H1 (cell line): ENCODE data around the gene KHDC4. TPM values are rescaled to one million over a fixed set of nuclear protein-coding genes. Genes with fewer than 3 reads are reported as not detected.
A peak's percentile ranks its signal among the peaks of the same experiment; 100 is the strongest.

ENCODE experiments used
- CTCF ChIA-PET: fragments of 300-600 bp; sonication (Branson Sonifier 250); formaldehyde crosslinking; loops from one replicate; lab custom pipeline; 2021; ENCODE audit not compliant: partially characterized antibody; lab: Charles Lee
- POLR2A ChIA-PET: fragments of 300-600 bp; sonication (Branson Sonifier 250); formaldehyde crosslinking; loops from one replicate; lab custom pipeline; 2021; ENCODE audit warnings: inconsistent platforms; ENCODE audit not compliant: partially characterized antibody; lab: Charles Lee
- DNase-seq, 2 experiments: peaks; one replicate each; pipeline versions ENCODE4 v3.0.0 to v3.0.0-alpha.2; 2010 to 2022; ENCODE audit warnings: low spot score in 2 of 2, low read depth in 1 of 2, mixed read lengths in 1 of 2
- FAIRE-seq: peaks from 2 replicates; lab custom pipeline; 2011; peaks lifted over from hg19 to GRCh38; lab: Jason Lieb, UNC
- H2AFZ ChIP-seq: 2 replicates; pipeline ENCODE4 v1.8.1; 2012; ENCODE audit warnings: low read length, inconsistent platforms
- H2AK5ac ChIP-seq: 2 replicates; pipeline ENCODE4 v1.6.1; 2013; ENCODE audit warnings: low read depth, low read length
- H2BK120ac ChIP-seq: replicated peaks from 2 replicates; pipeline ENCODE3; 2013; ENCODE audit warnings: low read depth, low read length, inconsistent platforms
- H2BK12ac ChIP-seq: 2 replicates; pipeline ENCODE4 v1.6.1; 2013; ENCODE audit warnings: low read depth, low read length
- H2BK15ac ChIP-seq: 2 replicates; pipeline ENCODE4 v1.6.1; 2013; ENCODE audit warnings: low read length
- H2BK20ac ChIP-seq: 2 replicates; pipeline ENCODE4 v1.6.1; 2013; ENCODE audit warnings: low read length
- H2BK5ac ChIP-seq: 2 replicates; pipeline ENCODE4 v1.6.1; 2013; ENCODE audit warnings: low read depth, low read length
- H3K14ac ChIP-seq: 2 replicates; pipeline ENCODE4 v1.6.1; 2013; ENCODE audit warnings: inconsistent platforms; ENCODE audit not compliant: insufficient read length
- H3K18ac ChIP-seq: 2 replicates; pipeline ENCODE4 v1.6.1; 2013; ENCODE audit warnings: low read length; ENCODE audit errors: extremely low read depth
- H3K23ac ChIP-seq: 2 replicates; pipeline ENCODE4 v1.6.1; 2013; ENCODE audit warnings: inconsistent platforms; ENCODE audit not compliant: insufficient read length
- H3K23me2 ChIP-seq: 2 replicates; pipeline ENCODE4 v1.6.1; 2013; ENCODE audit warnings: low read depth, low read length
- H3K27ac ChIP-seq: 2 replicates; pipeline ENCODE4 v1.6.1; 2011; ENCODE audit warnings: low read depth, low read length, inconsistent platforms
- H3K27me3 ChIP-seq, 4 experiments: replicated peaks in 1 of 4; 1 replicate in 1 of 4; 2 replicates in 3 of 4; pipeline versions ENCODE4 v1.6.1 to v1.8.1; 2011 to 2013; ENCODE audit warnings: low read length in 3 of 4, mild to moderate bottlenecking in 3 of 4, inconsistent platforms in 2 of 4, mixed read lengths in 2 of 4, moderate library complexity in 1 of 4; ENCODE audit not compliant: control insufficient read depth in 3 of 4, insufficient read depth in 3 of 4; ENCODE audit errors: extremely low read depth in 1 of 4
- H3K36me3 ChIP-seq, 4 experiments: 2 replicates each; pipeline versions ENCODE4 v1.6.1 to v1.8.1; 2011 to 2013; ENCODE audit warnings: mild to moderate bottlenecking in 4 of 4, low read length in 3 of 4, moderate library complexity in 2 of 4, control low read depth in 1 of 4, inconsistent platforms in 1 of 4; ENCODE audit not compliant: insufficient read depth in 4 of 4, control insufficient read depth in 2 of 4
- H3K4ac ChIP-seq: replicated peaks from 2 replicates; pipeline ENCODE3; 2013; ENCODE audit warnings: low read length, low read depth, mixed read lengths, inconsistent platforms; ENCODE audit not compliant: insufficient read length
- H3K4me1 ChIP-seq, 4 experiments: replicated peaks in 1 of 4; 1 replicate in 1 of 4; 2 replicates in 3 of 4; pipeline versions ENCODE4 v1.6.1 to v1.8.1; 2011 to 2013; ENCODE audit warnings: low read length in 3 of 4, inconsistent platforms in 2 of 4, mixed read lengths in 1 of 4; ENCODE audit not compliant: insufficient read depth in 4 of 4, control insufficient read depth in 3 of 4
- H3K4me2 ChIP-seq, 2 experiments: 2 replicates each; pipeline versions ENCODE4 v1.6.1 to v1.8.1; 2011 to 2013; ENCODE audit warnings: low read depth in 2 of 2, low read length in 2 of 2, control low read depth in 1 of 2, inconsistent platforms in 1 of 2, mild to moderate bottlenecking in 1 of 2; ENCODE audit not compliant: insufficient read depth in 1 of 2
- H3K4me3 ChIP-seq, 4 experiments: fragments of 200-600, 300-600 bp in 1 of 4; sonication (generic), shearing (Covaris generic), sonication (Bioruptor Twin) in 1 of 4; 2 replicates each; pipeline versions ENCODE4 v1.5.1 to v1.8.1; 2011 to 2016; ENCODE audit warnings: low read length in 4 of 4, low read depth in 3 of 4, control low read depth in 2 of 4, inconsistent platforms in 2 of 4, mild to moderate bottlenecking in 2 of 4, mixed read lengths in 1 of 4, moderate library complexity in 1 of 4; ENCODE audit not compliant: insufficient read depth in 2 of 4; ENCODE audit errors: extremely low read depth in 1 of 4
- H3K56ac ChIP-seq: replicated peaks from 2 replicates; pipeline ENCODE3; 2013; ENCODE audit warnings: low read depth, mild to moderate bottlenecking, mixed read lengths, low read length, inconsistent platforms; ENCODE audit not compliant: insufficient read length
- H3K79me1 ChIP-seq: 2 replicates; pipeline ENCODE4 v1.6.1; 2013; ENCODE audit warnings: low read depth, low read length, control low read depth
- H3K79me2 ChIP-seq, 2 experiments: 2 replicates each; pipeline versions ENCODE4 v1.6.1 to v1.8.1; 2012 to 2013; ENCODE audit warnings: low read length in 2 of 2, mild to moderate bottlenecking in 2 of 2, inconsistent platforms in 1 of 2; ENCODE audit not compliant: insufficient read depth in 2 of 2, control insufficient read depth in 1 of 2
- H3K9ac ChIP-seq, 4 experiments: replicated peaks in 1 of 4; 1 replicate in 1 of 4; 2 replicates in 3 of 4; pipeline versions ENCODE4 v1.6.1 to v1.8.1; 2011 to 2013; ENCODE audit warnings: low read depth in 3 of 4, low read length in 3 of 4, control low read depth in 2 of 4, mild to moderate bottlenecking in 2 of 4, moderate library complexity in 2 of 4, inconsistent platforms in 1 of 4; ENCODE audit errors: extremely low read depth in 1 of 4
- H3K9me3 ChIP-seq, 2 experiments: 2 replicates each; pipeline versions ENCODE4 v1.6.1 to v1.8.1; 2012 to 2013; ENCODE audit warnings: mild to moderate bottlenecking in 2 of 2, moderate library complexity in 2 of 2, control low read depth in 1 of 2, inconsistent platforms in 1 of 2, low read depth in 1 of 2, low read length in 1 of 2, mixed read lengths in 1 of 2; ENCODE audit not compliant: insufficient read depth in 2 of 2
- H4K20me1 ChIP-seq, 2 experiments: replicated peaks in 1 of 2; 2 replicates each; pipeline versions ENCODE3 to v1.8.1; 2011 to 2013; ENCODE audit warnings: inconsistent platforms in 2 of 2, low read length in 2 of 2, mild to moderate bottlenecking in 1 of 2; ENCODE audit not compliant: insufficient read depth in 2 of 2, control insufficient read depth in 1 of 2
- H4K5ac ChIP-seq: 2 replicates; pipeline ENCODE4 v1.6.1; 2013; ENCODE audit warnings: low read length, low read depth, mixed read lengths, inconsistent platforms; ENCODE audit not compliant: insufficient read length
- H4K8ac ChIP-seq: 2 replicates; pipeline ENCODE4 v1.8.0; 2013; ENCODE audit warnings: mild to moderate bottlenecking, moderate library complexity, low read length, inconsistent platforms; ENCODE audit not compliant: insufficient read depth; ENCODE audit errors: extremely low read depth
- H4K91ac ChIP-seq: replicated peaks from 2 replicates; pipeline ENCODE3; 2013; ENCODE audit warnings: low read length, mixed read lengths, inconsistent platforms; ENCODE audit not compliant: insufficient read length
- CBX8 ChIP-seq: fragments of 300-800, 300-1000 bp; sonication (generic); IDR thresholded peaks from 2 replicates; pipeline ENCODE4 v1.7.1; 2016; ENCODE audit warnings: low read depth, low read length, borderline replicate concordance
- CHD2 ChIP-seq: IDR thresholded peaks from 2 replicates; pipeline ENCODE4 v1.6.1; 2012; ENCODE audit warnings: low read length, improper control_type of control experiment
- JUN ChIP-seq: IDR thresholded peaks from 2 replicates; pipeline ENCODE4 v1.6.1; 2011; ENCODE audit warnings: low read depth, mild to moderate bottlenecking, improper control_type of control experiment, low read length
- POLR2A ChIP-seq, 2 experiments: IDR thresholded peaks; 1 replicate in 1 of 2; 2 replicates in 1 of 2; pipeline ENCODE4 v1.6.1; 2011; ENCODE audit warnings: low read depth in 2 of 2, low read length in 2 of 2, mild to moderate bottlenecking in 2 of 2; ENCODE audit errors: control extremely low read depth in 1 of 2
- POU5F1 ChIP-seq: IDR thresholded peaks from 2 replicates; pipeline ENCODE4 v1.6.1; 2011; ENCODE audit warnings: low read depth, mild to moderate bottlenecking, low read length, moderate library complexity
- SIX5 ChIP-seq: IDR thresholded peaks from 2 replicates; pipeline ENCODE4 v1.6.1; 2011; ENCODE audit warnings: mild to moderate bottlenecking, low read depth, low read length
- TBP ChIP-seq: IDR thresholded peaks from 2 replicates; pipeline ENCODE4 v1.6.1; 2011; ENCODE audit warnings: low read depth, low read length, improper control_type of control experiment
- TCF12 ChIP-seq: IDR thresholded peaks from 2 replicates; pipeline ENCODE4 v1.6.1; 2011; ENCODE audit warnings: low read depth, mild to moderate bottlenecking, low read length
- WGBS, 2 experiments: shearing (Covaris generic) in 1 of 2; methylation state at CpG; one replicate each; pipeline versions ENCODE4 v1.1.6 to v1.1.7; 2013 to 2015; ENCODE audit warnings: low lambda C conversion rate in 2 of 2, mixed read lengths in 2 of 2, inconsistent platforms in 1 of 2, low coverage in 1 of 2, missing lambda C conversion rate in 1 of 2; ENCODE audit not compliant: insufficient replicate concordance in 2 of 2, insufficient coverage in 1 of 2, insufficient read length in 1 of 2; ENCODE audit errors: extremely low coverage in 1 of 2, missing lambda C conversion rate in 1 of 2; 5-methylcytosine and 5-hydroxymethylcytosine counted together
- polyA plus RNA-seq, 7 experiments: library from polyadenylated mRNA; depleted of rRNA in 3 of 7; stranded (reverse) in 5 of 7; unstranded in 2 of 7; fragments of >200 nt in 5 of 7; fragments of 200-250 nt in 2 of 7; gene quantifications; 1 replicate in 5 of 7; 2 replicates in 1 of 7; 4 replicates in 1 of 7; pipeline versions ENCODE4 v1.2.1 to v1.2.3, GENCODE V29; 2011 to 2013; ENCODE audit warnings: missing spikeins in 2 of 7, mixed read lengths in 2 of 7
- total RNA-seq: library from RNA; stranded (reverse); fragmentation: NEBNext Ultra II Directional; extraction: Animal tissue kit (Norgen Biotek cat#: 25700); gene quantifications from 2 replicates; pipeline ENCODE4 v1.2.1, GENCODE V29; 2021

Gene KHDC4
- total and polyA plus RNA-seq, 2 of the 8 experiments (the other 6 are each of a cell fraction or from before 2014, with no cell fraction given) = 56.6 to 81.1 TPM

GRCh38 chr1:155983191-155984024 lies 49.2 kb upstream of the KHDC4 start:
- Histone ChIP-seq H4K5ac (no peak overlapping the region), H3K9ac (no peak overlapping the region), H2AFZ (no peak overlapping the region), H2BK120ac (no peak overlapping the region), H2BK20ac (peak overlapping the region; percentile 62; the same call in 1 of the 2 replicates), H3K18ac (peak overlapping the region; percentile 13), H3K79me1 (no peaks in the 10 kb centered on the region), H3K36me3 (no peaks in the 10 kb centered on the region), H2BK15ac (peak overlapping the region; percentile 99), H4K20me1 (no peaks in the 10 kb centered on the region), H4K91ac (peak overlapping the region; percentile 63), H2AK5ac (peak overlapping the region; percentile 72), H3K79me2 (no peaks in the 10 kb centered on the region), H4K8ac (no peak overlapping the region), H3K23ac (no peak overlapping the region), H3K4me3 (peak overlapping the region in 3 of 4 experiments; percentile 14 to 46 (median 30); a peak in 4 of 8 replicates), H2BK12ac (peak overlapping the region; percentile 76), H3K23me2 (peaks cover 7% of the 10 kb centered on the region; the same call in 1 of the 2 replicates), H3K56ac (no peak overlapping the region), H3K4me2 (peak overlapping the region; percentile 42 to 52), H2BK5ac (peak overlapping the region; percentile 47), H3K9me3 (no peaks in the 10 kb centered on the region), H3K14ac (no peak overlapping the region), H3K4ac (no peak overlapping the region), H3K27me3 (no peaks in the 10 kb centered on the region), H3K4me1 (peaks cover 21 to 36% (median 26%) of the 10 kb centered on the region in 4 experiments), H3K27ac (peak overlapping the region; percentile 9; the same call in 1 of the 2 replicates)
- POLR2A ChIA-PET = interaction anchor here (0.7 to 19.2 kb wide), 27 partner anchors 10 to 1012 kb away, joined by 3 to 282 read pairs (median 5); partner anchors contain the start of genes ARHGEF2, KHDC4, MEX3A and RAB25
- 79% methylated on average over 4 of the region's 4 CpGs; no CpG with 5 or more reads in 1 of the 2 experiments for WGBS, 2 experiments
- FAIRE-seq (no peak), DNase-seq (peak in 1 of 2 experiments; percentile 54)
- CTCF ChIA-PET = interaction anchor here (0.7 to 9.6 kb wide), 24 partner anchors 7 to 899 kb away, joined by 3 to 126 read pairs (median 5); partner anchors contain the start of genes ARHGEF2, RAB25 and SSR2
- no peak for TF ChIP-seq POU5F1
- no peak for TF ChIP-seq JUN
- no peak for TF ChIP-seq CBX8
- TF ChIP-seq SIX5 = no peak
- no peak for TF ChIP-seq TBP
- TF ChIP-seq POLR2A (IDR thresholded peaks at IDR 0.05; ENCODE audit: control extremely low read depth in 1 of 2, low read depth in 2 of 2, low read length in 2 of 2) = peak in 1 of 2 experiments; percentile 49; a peak in 1 of 3 replicates
- no peak for TF ChIP-seq CHD2
- no peak for TF ChIP-seq TCF12
